Amniotic stem cell (primary cell): Measurements from ENCODE around the gene RAD51AP1.

ENCODE experiments used
- DNase-seq: peaks from one replicate; lab custom pipeline; 2025; lab: John Stamatoyannopoulos, UW

Gene RAD51AP1

DNA sequence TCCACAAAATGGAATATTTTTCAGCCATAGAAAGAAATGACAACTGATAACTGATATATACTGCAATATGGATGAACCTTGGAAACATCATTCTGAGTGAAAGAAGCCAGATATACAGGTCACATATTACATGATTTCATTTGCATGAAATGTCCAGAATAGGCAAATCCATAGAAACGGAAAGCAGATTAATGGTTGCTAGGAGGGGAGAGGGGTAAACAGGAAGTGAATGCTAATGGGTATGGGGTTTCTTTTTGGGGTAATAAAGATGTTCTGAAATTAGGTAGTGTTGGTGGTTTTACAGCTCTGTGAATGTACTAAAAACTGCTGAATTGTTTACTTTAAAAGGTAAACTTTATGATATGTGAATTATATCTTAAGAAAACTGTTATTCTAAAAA, 6.5 kb downstream of the RAD51AP1 start:
- no peak for DNase-seq

DNA sequence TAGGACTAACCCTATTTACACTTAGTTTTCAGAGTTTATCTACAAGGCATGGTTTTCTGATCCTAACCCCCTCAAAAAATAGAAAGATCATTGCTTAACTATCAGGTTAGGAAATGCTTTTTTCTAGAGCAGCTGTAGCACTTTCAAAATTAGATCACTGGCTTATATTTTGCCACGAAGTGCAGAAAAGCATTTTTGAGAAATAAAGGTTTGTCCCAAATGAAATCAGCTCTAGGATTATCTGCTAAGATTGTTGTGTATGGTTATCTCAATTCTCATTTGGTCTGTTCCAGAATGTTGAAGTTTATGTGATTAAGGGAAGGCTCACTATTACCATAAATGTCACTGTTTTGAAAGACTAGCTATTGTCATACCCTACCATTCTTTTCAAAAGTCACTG, 13.5 kb downstream of the RAD51AP1 start:
- no peak for DNase-seq

GRCh38 chr12:4553943-4554342, 15.3 kb downstream of the RAD51AP1 start:
- DNase-seq = no peak

GRCh38 chr12:4555804-4556203, 17.1 kb downstream of the RAD51AP1 start:
- DNase-seq = no peak

GRCh38 chr12:4556735-4557530, 18.2 kb downstream of the RAD51AP1 start:
- no peak for DNase-seq

GRCh38 chr12:4557586-4557985, 18.9 kb downstream of the RAD51AP1 start:
- DNase-seq = no peak

GRCh38 chr12:4558171-4558570, 19.5 kb downstream of the RAD51AP1 start:
- DNase-seq = no peak

DNA sequence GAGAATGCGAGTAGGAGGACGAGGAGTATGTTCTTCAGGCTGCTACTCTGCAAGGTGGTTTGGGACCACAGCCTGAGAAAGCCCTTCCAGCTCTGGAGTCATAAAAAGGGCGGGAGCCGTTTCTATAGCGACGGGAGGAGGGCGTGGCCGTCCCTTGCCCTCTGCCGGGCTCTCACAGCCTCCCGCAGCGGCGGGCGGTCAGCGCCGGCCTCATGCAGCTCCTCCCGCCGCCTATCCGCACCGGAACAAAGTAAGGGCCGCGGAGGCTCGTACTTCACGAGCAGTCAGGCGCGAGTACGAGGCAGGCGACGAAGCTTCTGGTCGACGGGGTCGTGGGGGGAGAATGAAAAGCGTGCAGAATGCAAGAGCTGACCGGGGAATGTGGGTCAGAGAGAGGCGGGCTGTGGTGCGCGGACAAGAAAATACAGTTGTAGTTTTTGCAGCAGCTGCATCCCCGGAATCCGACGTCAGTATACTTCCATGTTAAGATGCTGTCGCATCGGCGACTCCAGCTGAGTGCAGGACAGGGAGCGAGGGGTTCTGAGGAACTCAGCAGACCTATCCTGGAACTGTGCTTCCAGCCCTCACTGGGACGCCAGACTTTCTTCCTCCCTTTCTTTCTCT, 23.5 kb downstream of the RAD51AP1 start, which contains the start of gene DYRK4:
DYRK4 (plus strand) TSS at position 175 of the 624 bp plus-strand sequence; CDS start at position 213, 38 bp downstream.
- DNase-seq = no peak

- no peak for DNase-seq
Measured at GRCh38 chr12:4563336-4563735, 24.6 kb downstream of the RAD51AP1 start.

- no peak for DNase-seq
Measured at GRCh38 chr12:4564818-4565217, 26.1 kb downstream of the RAD51AP1 start.

- DNase-seq = no peak
Measured at GRCh38 chr12:4566474-4566873, 27.8 kb downstream of the RAD51AP1 start.

- no peak for DNase-seq
Measured at GRCh38 chr12:4567073-4567881, 28.6 kb downstream of the RAD51AP1 start.

DNA sequence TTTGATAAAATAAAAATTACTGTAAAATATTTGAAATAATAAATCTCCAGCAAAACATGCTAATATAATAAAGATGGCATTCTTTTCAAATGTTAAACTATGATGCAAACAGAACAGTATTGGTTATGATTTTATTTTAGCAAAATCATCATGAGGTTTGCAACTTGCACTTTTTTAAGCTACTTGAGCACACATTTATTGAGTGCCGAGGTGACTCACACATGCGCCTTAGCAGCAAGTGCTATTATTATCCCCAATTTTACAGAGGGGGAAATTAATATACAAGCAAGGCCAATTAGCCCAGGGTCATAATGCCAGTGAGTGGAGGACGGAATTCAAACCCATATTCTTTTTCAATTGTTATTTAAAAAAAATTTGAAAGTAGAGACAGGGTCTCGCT, 30.6 kb downstream of the RAD51AP1 start:
- no peak for DNase-seq

DNA sequence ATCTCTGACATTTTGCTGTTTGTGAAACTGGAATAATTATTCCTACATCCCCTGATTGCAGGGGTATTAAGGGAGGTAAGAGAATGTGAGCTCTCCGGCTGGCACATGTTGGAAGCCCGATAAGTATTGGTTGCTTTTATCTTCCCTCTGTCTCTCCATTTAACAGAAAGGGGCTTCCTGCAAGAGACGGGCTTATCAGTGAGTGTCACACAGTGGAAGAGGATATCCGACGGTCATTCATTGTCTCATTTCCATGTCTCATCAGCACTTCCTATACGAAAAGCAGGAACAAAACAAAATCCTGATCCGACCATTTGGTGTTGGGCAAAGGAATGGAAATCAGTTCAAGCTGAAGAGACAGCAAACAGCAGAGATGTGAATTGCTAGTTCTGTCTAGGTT, 34.0 kb downstream of the RAD51AP1 start:
- DNase-seq = no peak

GRCh38 chr12:4579305-4580102, 40.8 kb downstream of the RAD51AP1 start:
- no peak for DNase-seq

- DNase-seq = no peak
Measured at GRCh38 chr12:4580281-4580688, 41.6 kb downstream of the RAD51AP1 start.

- no peak for DNase-seq
Measured at GRCh38 chr12:4584281-4584680, 45.6 kb downstream of the RAD51AP1 start.

- no peak for DNase-seq
Measured at GRCh38 chr12:4584896-4585295, 46.2 kb downstream of the RAD51AP1 start.

- DNase-seq = no peak
Measured at GRCh38 chr12:4586500-4586899, 47.8 kb downstream of the RAD51AP1 start.

DNA sequence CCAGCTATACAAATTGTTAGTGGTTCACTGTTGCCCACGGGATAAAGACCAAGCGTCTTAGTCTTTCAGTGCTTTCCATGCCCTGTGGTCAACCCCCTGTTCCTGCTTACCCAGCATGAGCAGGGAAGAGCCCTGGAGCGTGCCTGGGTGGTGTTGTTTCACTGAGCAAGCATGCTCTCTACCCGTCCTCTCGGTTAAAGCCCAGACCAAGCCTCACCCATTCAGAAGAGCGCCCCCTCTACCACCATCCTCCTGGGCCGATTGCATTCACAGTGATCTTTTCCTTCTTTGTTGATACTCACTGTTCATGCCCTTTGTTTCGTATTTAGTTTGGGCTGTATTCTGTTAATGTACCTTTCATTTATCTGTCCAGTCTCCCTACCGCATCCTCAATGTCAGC, 48.4 kb downstream of the RAD51AP1 start:
- no peak for DNase-seq

DNA sequence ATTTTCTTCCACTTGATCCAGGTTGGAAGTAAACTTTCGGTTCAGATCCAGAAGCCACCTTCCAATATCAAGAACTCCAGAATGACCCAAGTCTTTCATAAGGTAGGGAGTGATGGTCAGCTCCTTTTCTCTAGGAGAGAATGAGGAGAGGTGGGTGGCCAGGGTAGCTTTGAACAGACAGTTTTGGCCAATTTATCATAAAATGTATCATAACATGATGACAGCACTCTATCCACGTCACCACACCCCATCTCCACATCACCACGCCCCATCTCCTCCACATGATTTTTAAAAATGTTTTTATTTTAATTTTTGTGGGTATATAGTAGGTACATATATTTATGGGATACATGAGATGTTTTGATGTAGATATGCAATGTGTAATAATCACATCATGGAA, 50.2 kb downstream of the RAD51AP1 start:
- no peak for DNase-seq

GRCh38 chr12:4589941-4590340, 51.3 kb downstream of the RAD51AP1 start:
- DNase-seq = no peak
